Heart left ventricle (tissue), 13 donors: ENCODE results near the gene PLCB1.

Experiments used
- POLR2A ChIP-seq, 2 donors: fragments of 450-650 bp; IDR thresholded peaks; one replicate each; pipeline ENCODE4 v1.6.1; 2017; ENCODE audit warnings: antibody characterized with exemption in 2 of 2, mild to moderate bottlenecking in 2 of 2, moderate library complexity in 2 of 2
- TF ChIP-seq, protein P1 (sequence below), 12 donors: fragments of 200-600 bp; sonication (generic) in 4 of 12; IDR thresholded peaks; one replicate each; pipeline versions ENCODE4 v1.5.0 to v1.8.0; 2018 to 2022; ENCODE audit warnings: antibody characterized with exemption in 12 of 12, mild to moderate bottlenecking in 5 of 12
- donor health status: ischemic (EF 13 %, LVEDD 7.1; RV severe dilation, severe dysfunction).
- donor health status: DM: no; HTN: yes; CAD: no.
- donor health status: DM: no; HTN: no; CAD: no.
- donor health status: ischemic (EF 25% LVEDD 6.9; RV normal size, moderate dysfunction).
- donor health status: ischemic (EF 25% LVEDD 5.7; RV mildly dilated, moderate dysfunction).
- donor health status: ischemic (EF 35%, LVEDD 5.7; RV mildly dilated, moderate dysfunction).
- donor health status: nonischemic (EF 11% LVEDD 7.7; RV severe dilation, severe dysfunction).
- donor health status: DM: yes; HTN: yes; CAD: no.
- donor health status: PGD.
- donor health status: ischemic (EF 29% LVEDD 5.4; RV normal size, mild dysfunction).
- donor health status: nonischemic (EF 23%, LVEDD 6.1; RV moderate dilation, normal function).

DNA sequence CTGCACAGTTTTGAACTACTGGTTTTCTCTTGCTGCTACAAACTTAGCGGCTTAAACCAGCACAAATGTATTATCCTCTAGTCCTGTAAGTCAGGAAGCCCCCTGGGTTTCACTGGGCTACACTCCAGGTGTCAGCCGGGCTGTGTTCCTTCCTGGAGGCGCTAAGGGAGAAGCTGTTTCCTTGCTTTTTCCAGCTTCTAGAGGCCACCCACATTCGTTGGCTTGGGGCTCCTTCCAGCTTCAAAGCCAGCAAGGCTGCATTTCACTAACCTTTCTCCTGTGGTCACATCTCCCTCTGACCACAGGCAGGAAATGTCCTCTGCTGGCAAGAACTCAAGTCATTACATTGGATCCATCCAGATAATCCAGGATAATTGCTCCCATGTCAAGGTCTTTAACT lies 586.2 kb downstream of the PLCB1 start:
- TF ChIP-seq, protein P1, sequence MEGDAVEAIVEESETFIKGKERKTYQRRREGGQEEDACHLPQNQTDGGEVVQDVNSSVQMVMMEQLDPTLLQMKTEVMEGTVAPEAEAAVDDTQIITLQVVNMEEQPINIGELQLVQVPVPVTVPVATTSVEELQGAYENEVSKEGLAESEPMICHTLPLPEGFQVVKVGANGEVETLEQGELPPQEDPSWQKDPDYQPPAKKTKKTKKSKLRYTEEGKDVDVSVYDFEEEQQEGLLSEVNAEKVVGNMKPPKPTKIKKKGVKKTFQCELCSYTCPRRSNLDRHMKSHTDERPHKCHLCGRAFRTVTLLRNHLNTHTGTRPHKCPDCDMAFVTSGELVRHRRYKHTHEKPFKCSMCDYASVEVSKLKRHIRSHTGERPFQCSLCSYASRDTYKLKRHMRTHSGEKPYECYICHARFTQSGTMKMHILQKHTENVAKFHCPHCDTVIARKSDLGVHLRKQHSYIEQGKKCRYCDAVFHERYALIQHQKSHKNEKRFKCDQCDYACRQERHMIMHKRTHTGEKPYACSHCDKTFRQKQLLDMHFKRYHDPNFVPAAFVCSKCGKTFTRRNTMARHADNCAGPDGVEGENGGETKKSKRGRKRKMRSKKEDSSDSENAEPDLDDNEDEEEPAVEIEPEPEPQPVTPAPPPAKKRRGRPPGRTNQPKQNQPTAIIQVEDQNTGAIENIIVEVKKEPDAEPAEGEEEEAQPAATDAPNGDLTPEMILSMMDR (IDR thresholded peaks at IDR 0.05), result no peak
- no peak for TF ChIP-seq POLR2A (IDR thresholded peaks at IDR 0.05)
